Activated CD4-positive, alpha-beta T cell treated with anti-CD3 and anti-CD28 coated beads for 24 hours (primary cell): ENCODE data around the gene SESTD1.
A peak's percentile ranks its signal among the peaks of the same experiment; 100 is the strongest.

Experiments used
- DNase-seq, 2 donors: peaks; one replicate each; pipeline ENCODE4 v3.0.0-alpha.2; 2020; ENCODE audit warnings: low read depth in 2 of 2

The SESTD1 gene

DNA sequence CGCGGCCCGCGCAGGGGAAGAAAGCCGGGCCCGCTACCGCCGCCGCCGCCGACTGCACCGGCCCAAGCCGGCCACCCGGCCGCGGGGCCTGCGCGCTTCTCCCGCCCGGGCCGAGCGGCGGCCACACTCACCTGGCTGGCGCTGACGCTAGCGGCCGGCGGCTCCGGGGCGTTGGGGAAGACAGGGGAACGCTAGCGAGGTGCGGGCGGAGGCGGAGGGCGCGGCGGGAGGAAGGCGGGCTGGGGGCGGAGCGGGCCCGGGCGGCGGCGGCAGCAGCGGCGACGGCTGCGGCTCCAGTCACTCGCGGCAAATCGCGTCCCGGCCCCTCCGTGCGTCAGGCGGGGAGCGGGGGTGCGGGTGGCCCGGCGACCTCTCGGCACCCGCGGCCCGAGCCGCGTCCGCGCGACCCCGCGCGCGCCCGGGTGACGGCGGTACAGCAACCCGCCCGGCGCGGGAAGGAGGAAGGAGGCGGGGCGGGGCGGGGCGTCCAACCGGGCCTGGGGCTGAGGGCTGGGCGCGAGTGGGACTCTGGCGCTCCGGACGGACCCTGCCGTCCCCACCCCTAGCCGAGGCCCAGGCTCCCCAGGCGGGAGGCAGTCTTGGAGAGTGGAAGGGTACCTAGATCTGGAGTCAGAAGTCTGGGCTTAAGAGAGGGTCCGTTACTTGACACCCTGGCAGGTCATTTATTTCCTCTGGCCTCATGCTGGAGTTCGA is at the start of gene SESTD1:
Gene SESTD1 (minus strand): TSS at position 465 of the 714 bp plus-strand sequence. CDS start 72,991 bp downstream, outside the sequence.
- DNase-seq = peak; percentile 38

DNA sequence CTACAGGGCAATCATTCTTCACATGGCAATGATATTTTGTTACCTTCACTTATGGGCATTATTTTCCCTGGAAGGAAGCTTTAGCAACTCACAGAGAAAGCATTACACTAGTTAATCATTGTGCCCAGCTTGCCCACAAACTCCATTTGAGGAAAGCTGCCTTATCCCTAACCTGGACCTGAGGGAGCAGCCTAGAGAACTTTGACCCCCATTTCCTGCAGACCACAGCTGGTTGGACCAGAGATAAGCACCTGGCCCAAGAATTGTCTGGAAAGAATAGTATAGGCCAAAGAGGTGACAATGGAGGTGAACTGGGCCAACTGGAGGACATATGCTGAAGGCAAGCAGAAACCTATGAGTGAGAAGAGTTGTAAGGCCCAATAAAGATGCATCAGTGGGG is 48.4 kb upstream of the SESTD1 start:
- no peak for DNase-seq

DNA sequence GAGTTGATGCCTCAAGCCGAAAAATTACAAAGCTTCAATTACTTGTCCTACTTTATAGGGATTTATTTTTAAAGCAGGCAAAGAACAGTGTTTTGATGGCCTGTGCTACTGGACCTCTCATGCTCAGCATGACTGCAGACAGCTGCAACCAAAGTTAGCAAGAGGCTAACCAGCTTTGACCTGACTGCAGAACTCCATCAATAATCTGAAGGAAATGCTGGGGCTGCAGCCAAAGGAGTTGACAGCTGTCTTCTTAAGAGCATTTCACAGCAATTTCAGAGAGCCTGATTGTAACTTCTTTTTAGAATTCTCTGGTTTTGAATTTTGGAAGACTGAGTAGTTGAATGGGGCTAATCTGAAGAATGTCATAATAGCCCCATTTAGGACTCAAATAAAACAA is 46.5 kb upstream of the SESTD1 start:
- no peak for DNase-seq

DNA sequence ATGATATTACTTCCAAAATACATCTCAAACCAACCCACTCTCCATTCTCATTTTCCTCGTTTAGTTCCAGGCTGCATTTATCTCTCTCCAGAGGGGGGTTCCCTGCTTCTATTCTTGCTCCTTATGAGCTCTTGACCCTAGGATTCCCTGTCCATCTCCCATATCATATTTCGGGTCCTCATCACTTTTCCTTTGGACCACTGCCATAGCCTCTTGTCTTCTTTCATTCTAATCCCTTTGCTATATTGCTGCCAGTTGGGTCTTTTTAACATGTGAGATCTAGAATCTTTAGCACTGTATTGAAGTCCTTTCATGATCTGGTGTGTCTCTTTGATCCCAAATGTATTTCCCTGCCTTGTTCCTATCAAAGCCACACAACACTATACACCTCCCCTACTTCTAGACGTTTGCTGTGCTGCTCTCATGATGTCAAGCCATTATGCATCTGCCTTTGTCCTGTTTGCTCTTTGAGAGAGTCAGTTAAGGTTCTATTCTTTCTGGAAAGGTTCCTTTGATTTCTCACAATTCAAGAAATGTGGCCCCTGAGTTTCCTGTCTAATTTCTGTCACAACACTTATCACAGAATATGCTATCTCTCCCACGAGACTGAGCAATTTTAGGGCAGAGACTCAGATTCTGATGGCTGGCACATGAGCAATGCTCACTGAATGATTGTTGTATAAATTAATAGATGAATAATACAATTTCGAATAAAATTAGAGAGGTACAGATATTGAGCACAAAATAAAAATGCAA is 43.2 kb upstream of the SESTD1 start:
- DNase-seq = no peak

GRCh38 chr2:179305125-179305524 is 40.5 kb upstream of the SESTD1 start:
- DNase-seq = no peak

DNA sequence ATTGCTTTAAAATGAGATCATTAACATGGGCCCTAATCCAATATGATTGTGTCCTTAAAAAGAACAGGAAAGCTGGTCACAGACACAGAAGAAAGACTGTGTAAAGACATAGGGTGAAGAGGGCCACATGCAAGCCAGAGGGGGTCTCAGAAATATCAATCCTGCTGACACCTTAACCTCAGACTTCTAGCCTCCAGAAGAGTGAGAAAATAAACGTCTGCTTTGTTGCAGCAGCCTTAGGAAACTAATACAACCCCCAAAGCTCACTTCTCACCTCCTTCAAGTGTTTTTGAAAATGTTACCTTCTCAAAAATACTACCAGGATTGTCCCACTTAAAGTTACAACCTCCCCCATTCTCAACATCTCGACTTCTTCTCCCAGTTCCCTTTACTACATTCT is 39.8 kb upstream of the SESTD1 start:
- no peak for DNase-seq

DNA sequence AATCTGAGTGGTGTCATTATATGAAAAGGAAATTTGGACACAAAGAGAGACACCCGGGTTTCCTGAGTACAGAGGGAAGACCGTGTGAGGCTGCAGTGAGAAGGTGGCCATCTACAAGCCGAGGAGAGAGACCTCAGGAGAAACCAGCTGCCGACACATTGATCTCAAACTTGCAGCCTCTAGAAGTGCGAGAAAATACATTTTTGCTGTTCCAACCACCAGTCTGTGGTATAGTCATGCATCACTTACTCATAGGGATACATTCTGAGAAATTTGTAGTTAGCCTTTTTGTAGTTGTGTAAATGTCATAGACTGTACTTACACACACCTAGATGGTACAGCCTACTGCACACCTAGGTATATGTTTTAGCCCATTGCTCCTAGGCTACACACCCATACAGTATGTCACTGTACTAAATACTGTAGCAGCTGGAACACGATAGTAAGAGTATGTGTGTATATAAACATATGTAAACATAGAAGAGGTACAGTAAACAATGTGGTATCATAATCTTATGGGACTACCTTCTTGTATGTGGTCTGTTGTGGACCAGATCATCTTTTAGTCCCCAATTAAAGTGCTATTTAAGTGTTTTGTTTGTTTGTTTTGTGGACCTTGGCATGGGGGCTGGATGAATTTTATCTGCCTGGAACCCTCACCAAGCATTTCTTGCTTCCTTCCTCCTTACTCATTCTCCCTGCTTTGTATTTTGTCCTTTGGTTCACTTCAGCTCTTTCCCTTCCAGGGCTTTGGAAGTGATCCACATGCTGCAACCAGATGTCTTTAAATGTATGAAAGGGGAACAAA is 38.3 kb upstream of the SESTD1 start:
- no peak for DNase-seq

DNA sequence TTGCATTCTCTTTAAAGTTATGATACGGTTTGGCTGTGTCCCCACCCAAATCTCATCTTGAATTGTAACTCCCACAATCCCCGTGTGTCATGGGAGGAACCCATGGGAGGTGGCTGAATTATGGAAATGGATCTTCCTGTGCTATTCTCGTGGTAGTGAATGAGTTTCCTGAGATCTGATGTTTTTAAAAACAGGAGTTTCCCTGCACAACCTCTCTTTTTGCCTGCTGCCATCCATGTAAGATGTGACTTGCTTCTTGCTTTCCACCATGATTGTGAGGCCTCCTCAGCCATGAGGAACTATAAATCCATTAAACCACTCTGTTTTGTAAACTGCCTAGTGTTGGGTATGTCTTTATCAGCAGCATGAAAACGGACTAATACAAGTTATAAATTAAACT is 37.5 kb upstream of the SESTD1 start:
- DNase-seq = no peak

- DNase-seq = no peak
These were observed 34.0 kb upstream of the SESTD1 start for GRCh38 chr2:179298666-179299065.

DNA sequence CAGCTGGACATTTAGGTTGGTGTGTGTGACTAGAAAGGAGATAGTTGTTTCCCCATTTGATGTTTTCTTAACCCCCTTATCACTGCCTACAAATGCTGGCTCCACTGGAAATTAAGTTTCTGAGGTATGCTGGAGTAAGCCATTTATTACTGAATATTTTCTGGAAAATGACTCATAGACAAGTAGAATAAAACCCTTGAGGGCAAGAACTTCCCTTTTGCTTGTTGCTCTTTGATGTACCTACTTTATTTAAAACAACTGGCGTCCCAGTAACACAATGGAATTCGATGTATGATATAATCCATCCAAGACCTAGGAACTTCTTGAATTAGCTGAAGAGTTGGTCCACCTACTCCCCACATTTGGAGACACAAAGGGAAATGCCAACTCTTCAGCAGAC is 33.3 kb upstream of the SESTD1 start:
- DNase-seq = no peak

- DNase-seq = no peak
These were observed 25.7 kb upstream of the SESTD1 start for GRCh38 chr2:179290329-179290728.

DNA sequence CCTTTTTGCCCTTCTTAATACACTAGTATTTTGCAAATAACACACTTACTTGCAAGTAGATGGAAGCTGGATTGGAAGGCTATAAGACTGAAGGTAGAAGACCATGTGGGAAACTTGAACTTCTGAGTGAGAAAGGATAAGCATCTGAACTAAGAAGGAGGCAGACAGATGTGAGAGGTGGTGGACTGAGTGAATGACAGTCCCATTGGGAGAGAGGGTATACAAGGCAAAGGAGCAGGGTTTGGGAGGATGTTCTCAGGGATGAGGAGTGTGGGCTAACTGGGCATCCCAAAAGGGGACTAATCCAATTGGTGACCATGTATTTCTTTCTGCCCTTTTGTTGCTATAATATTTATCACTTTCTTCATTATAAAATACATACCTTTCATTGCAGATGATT is 20.4 kb upstream of the SESTD1 start:
- no peak for DNase-seq

- DNase-seq = no peak
These were observed 13.0 kb upstream of the SESTD1 start for GRCh38 chr2:179277429-179278196.

- DNase-seq = no peak
These were observed 10.8 kb upstream of the SESTD1 start for GRCh38 chr2:179275253-179276012.

DNA sequence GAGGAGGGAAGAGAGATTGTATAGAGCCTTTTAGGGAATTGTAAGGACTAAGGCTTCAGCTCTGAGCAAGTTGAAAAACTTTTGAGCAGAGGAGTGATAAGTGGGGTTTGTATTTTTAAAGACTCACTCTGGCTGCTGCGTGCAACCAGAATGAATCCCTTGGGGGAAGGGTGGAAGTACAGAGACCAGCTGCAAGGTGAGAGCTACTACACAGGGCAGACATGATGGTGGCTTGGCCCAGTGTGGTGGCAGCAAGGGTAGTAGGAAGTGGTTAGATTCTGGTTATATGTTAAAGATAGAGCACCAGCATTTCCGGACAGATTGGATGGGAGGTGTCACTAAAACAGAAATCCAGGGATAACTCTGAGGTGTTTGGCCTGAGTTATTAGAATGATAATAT is 10.1 kb upstream of the SESTD1 start:
- no peak for DNase-seq

DNA sequence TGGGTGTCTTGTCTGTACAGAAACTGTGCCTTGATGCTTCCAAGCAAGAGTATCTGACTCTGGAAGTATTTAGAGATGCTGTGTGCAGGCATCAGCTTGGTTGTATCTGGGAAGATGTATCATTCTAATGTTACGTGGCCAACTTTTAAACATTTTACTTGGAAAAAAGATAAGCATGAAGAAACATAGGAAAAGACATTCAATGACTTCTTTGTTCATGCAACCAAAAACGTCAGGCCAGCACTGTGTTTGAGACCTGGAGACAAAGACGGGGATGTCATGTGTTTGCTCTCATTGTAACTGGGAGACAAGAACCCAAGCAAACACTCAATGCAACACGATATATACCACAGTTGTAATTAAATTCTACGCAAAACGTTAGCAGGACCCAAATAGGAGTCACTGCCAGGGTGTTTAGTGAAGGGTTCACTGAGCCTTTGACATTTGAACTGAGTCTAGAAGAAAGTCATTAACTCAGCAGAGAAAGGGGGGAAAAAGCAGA is 8.9 kb upstream of the SESTD1 start:
- no peak for DNase-seq

GRCh38 chr2:179272406-179273192 is 8.0 kb upstream of the SESTD1 start:
- DNase-seq = no peak

GRCh38 chr2:179270689-179271088 is 6.1 kb upstream of the SESTD1 start:
- no peak for DNase-seq

GRCh38 chr2:179268277-179268925 is 3.8 kb upstream of the SESTD1 start:
- no peak for DNase-seq
